Hepatocyte (in vitro differentiated cells): ENCODE results near the gene PDIA6. TPM values are rescaled to one million over a fixed set of nuclear protein-coding genes. Genes with fewer than 3 reads are reported as not detected.

Experiments used
- DNase-seq: peaks from one replicate; pipeline ENCODE4 v3.0.0-alpha.2; 2016; ENCODE audit warnings: low spot score
- H2AFZ ChIP-seq: fragments of 200-600 bp; sonication (generic); 2 replicates; pipeline ENCODE4 v1.6.0; 2016; ENCODE audit warnings: antibody characterized with exemption, mild to moderate bottlenecking
- H3K27ac ChIP-seq: fragments of 200-600 bp; sonication (generic); 2 replicates; pipeline ENCODE4 v1.5.1; 2016; ENCODE audit warnings: mild to moderate bottlenecking
- H3K27me3 ChIP-seq: fragments of 200-600 bp; sonication (generic); 2 replicates; pipeline ENCODE4 v1.6.1; 2016
- H3K36me3 ChIP-seq: fragments of 200-600 bp; sonication (generic); replicated peaks from 2 replicates; pipeline ENCODE4 v1.5.1; 2016; ENCODE audit warnings: low read depth; ENCODE audit not compliant: insufficient read depth
- H3K4me1 ChIP-seq: fragments of 200-600 bp; sonication (generic); 2 replicates; pipeline ENCODE4 v1.5.1; 2016; ENCODE audit warnings: mild to moderate bottlenecking, moderate library complexity; ENCODE audit not compliant: insufficient read depth
- H3K4me2 ChIP-seq: fragments of 200-600 bp; sonication (generic); 2 replicates; pipeline ENCODE4 v1.6.0; 2016
- H3K4me3 ChIP-seq: fragments of 200-600 bp; sonication (generic); 2 replicates; pipeline ENCODE4 v1.5.1; 2016; ENCODE audit warnings: mild to moderate bottlenecking
- H3K79me2 ChIP-seq: fragments of 200-600 bp; sonication (generic); 2 replicates; pipeline ENCODE4 v1.6.0; 2017; ENCODE audit warnings: mild to moderate bottlenecking
- H3K9me2 ChIP-seq: fragments of 200-600 bp; sonication (generic); replicated peaks from 2 replicates; pipeline ENCODE4 v1.6.0; 2017; ENCODE audit warnings: mild to moderate bottlenecking; ENCODE audit not compliant: insufficient read depth
- H3K9me3 ChIP-seq: fragments of 200-600 bp; sonication (generic); 2 replicates; pipeline ENCODE4 v1.5.1; 2016; ENCODE audit warnings: low read depth, mild to moderate bottlenecking
- H4K20me1 ChIP-seq: fragments of 200-600 bp; sonication (generic); 2 replicates; pipeline ENCODE4 v1.6.0; 2016; ENCODE audit warnings: mild to moderate bottlenecking; ENCODE audit not compliant: insufficient read depth, poor library complexity, severe bottlenecking
- CTCF ChIP-seq: fragments of 200-600 bp; sonication (generic); IDR thresholded peaks from 2 replicates; pipeline ENCODE4 v1.5.1; 2016; ENCODE audit warnings: antibody characterized with exemption, mild to moderate bottlenecking; ENCODE audit not compliant: poor library complexity
- EZH2 ChIP-seq: fragments of 200-600 bp; sonication (generic); IDR thresholded peaks from 2 replicates; pipeline ENCODE4 v1.6.1; 2016; ENCODE audit warnings: antibody characterized with exemption, mild to moderate bottlenecking, borderline replicate concordance
- EZH2phosphoT487 ChIP-seq: fragments of 200-600 bp; sonication (generic); IDR thresholded peaks from one replicate; pipeline ENCODE4 v1.6.1; 2018; ENCODE audit warnings: antibody characterized with exemption, mild to moderate bottlenecking, low read depth, moderate library complexity; ENCODE audit not compliant: unreplicated experiment, severe bottlenecking
- WGBS: methylation state at CpG from one replicate; pipeline ENCODE4 v1.1.6; 2016; ENCODE audit warnings: low lambda C conversion rate; ENCODE audit errors: missing lambda C conversion rate; 5-methylcytosine and 5-hydroxymethylcytosine counted together
- polyA plus RNA-seq: library from polyadenylated mRNA; unstranded; fragments of >200 nt; fragmentation: Nextera tagmentation; extraction: Ambion mirVana; gene quantifications from 2 replicates; pipeline ENCODE4 v1.2.1, GENCODE V29; 2016
- total RNA-seq: library from RNA; depleted of rRNA; stranded (reverse); fragments of >200 nt; gene quantifications from 2 replicates; pipeline ENCODE4 v1.2.3, GENCODE V29; 2014

PDIA6 gene
- total and polyA plus RNA-seq, 2 experiments from 2014 or later: 507 to 715 TPM

GRCh38 chr2:10773821-10774341 lies 38.7 kb downstream of the PDIA6 start:
- no peaks in the 10 kb centered on the region for H3K36me3 ChIP-seq
- no peak overlapping the region for H3K4me3 ChIP-seq
- TF ChIP-seq CTCF: no peak
- TF ChIP-seq EZH2phosphoT487: no peak
- no peak for TF ChIP-seq EZH2
- H3K79me2 ChIP-seq: no peaks in the 10 kb centered on the region
- WGBS: 53% methylated on average over 8 of the region's 8 CpGs
- H3K27ac ChIP-seq: peak overlapping the region; percentile 84
- no peak overlapping the region for H2AFZ ChIP-seq
- H3K9me2 ChIP-seq: no peaks in the 10 kb centered on the region
- H3K4me2 ChIP-seq: no peak overlapping the region
- H3K9me3 ChIP-seq: no peaks in the 10 kb centered on the region
- no peaks in the 10 kb centered on the region for H4K20me1 ChIP-seq
- peaks cover 19% of the 10 kb centered on the region for H3K4me1 ChIP-seq
- H3K27me3 ChIP-seq: no peaks in the 10 kb centered on the region
- DNase-seq: no peak

- Histone ChIP-seq H3K27ac (no peak overlapping the region), H3K27me3 (no peaks in the 10 kb centered on the region), H3K4me1 (peaks cover 19% of the 10 kb centered on the region), H3K9me2 (no peaks in the 10 kb centered on the region), H3K4me2 (no peak overlapping the region), H3K9me3 (no peaks in the 10 kb centered on the region), H3K79me2 (no peaks in the 10 kb centered on the region), H3K36me3 (no peaks in the 10 kb centered on the region), H3K4me3 (no peak overlapping the region), H4K20me1 (no peaks in the 10 kb centered on the region), H2AFZ (no peak overlapping the region)
- no peak for DNase-seq
- 87% methylated on average over 13 of the region's 13 CpGs for WGBS
- no peak for TF ChIP-seq EZH2
- no peak for TF ChIP-seq CTCF
- TF ChIP-seq EZH2phosphoT487: no peak
These were observed 39.7 kb downstream of the PDIA6 start for GRCh38 chr2:10772868-10773215.

GRCh38 chr2:10772201-10772867 lies 40.3 kb downstream of the PDIA6 start:
- H3K79me2 ChIP-seq: no peaks in the 10 kb centered on the region
- no peaks in the 10 kb centered on the region for H4K20me1 ChIP-seq
- no peak overlapping the region for H2AFZ ChIP-seq
- H3K9me2 ChIP-seq: no peaks in the 10 kb centered on the region
- DNase-seq: no peak
- H3K9me3 ChIP-seq: no peaks in the 10 kb centered on the region
- no peaks in the 10 kb centered on the region for H3K27me3 ChIP-seq
- H3K27ac ChIP-seq: no peak overlapping the region
- TF ChIP-seq EZH2phosphoT487 (no peak), EZH2 (no peak), CTCF (no peak)
- WGBS: 94% methylated on average over 12 of the region's 12 CpGs
- no peak overlapping the region for H3K4me3 ChIP-seq
- no peaks in the 10 kb centered on the region for H3K36me3 ChIP-seq
- no peak overlapping the region for H3K4me2 ChIP-seq
- H3K4me1 ChIP-seq: peaks cover 19% of the 10 kb centered on the region

- Histone ChIP-seq H4K20me1 (no peaks in the 10 kb centered on the region), H3K79me2 (no peaks in the 10 kb centered on the region), H2AFZ (no peak overlapping the region), H3K9me2 (no peaks in the 10 kb centered on the region), H3K36me3 (no peaks in the 10 kb centered on the region), H3K27me3 (no peaks in the 10 kb centered on the region), H3K4me3 (no peak overlapping the region), H3K4me1 (peaks cover 19% of the 10 kb centered on the region), H3K4me2 (no peak overlapping the region), H3K9me3 (no peaks in the 10 kb centered on the region), H3K27ac (no peak overlapping the region)
- DNase-seq: no peak
- TF ChIP-seq EZH2 (no peak), CTCF (no peak), EZH2phosphoT487 (no peak)
- WGBS: 96% methylated on average over 13 of the region's 13 CpGs
These were observed 40.8 kb downstream of the PDIA6 start for GRCh38 chr2:10771786-10772185.
